LNCAP (cell line): ENCODE data around the gene RAB28.

Experiments used
- TF ChIP-seq, protein P1 (sequence below): fragments of 450-650 bp; IDR thresholded peaks from 2 replicates; pipeline ENCODE4 v1.5.1; 2017; ENCODE audit warnings: mild to moderate bottlenecking

RAB28 gene

DNA sequence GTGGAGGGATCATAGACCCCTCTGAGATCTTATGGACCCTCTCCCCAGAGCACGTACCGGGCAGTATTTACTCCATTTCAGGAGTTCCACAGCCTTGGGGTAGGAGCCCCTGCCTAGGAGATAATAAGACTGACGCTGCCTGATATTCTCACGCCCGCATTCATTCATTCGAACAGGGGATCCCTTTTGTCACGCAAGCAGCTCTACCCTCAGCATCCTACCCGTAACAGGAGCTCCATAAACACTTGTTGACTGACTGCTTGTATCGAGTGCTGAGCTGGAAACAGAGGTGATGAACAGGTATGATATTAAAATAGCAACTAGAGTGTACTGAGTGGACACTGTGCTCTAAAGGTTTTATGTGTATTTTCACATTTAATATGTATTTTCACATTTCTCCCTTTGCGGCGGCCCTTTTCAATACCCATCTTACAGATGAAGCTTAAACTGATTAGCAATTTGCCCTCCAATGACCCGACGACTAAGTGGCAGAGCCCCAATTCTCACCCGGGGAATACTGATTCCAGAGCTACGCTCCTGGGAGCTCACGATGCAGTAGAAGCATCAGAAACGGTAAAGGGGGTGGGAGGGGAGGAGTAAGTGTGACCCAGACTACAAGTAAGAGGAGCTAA lies 888 bp downstream of the RAB28 start:
- TF ChIP-seq, protein P1, sequence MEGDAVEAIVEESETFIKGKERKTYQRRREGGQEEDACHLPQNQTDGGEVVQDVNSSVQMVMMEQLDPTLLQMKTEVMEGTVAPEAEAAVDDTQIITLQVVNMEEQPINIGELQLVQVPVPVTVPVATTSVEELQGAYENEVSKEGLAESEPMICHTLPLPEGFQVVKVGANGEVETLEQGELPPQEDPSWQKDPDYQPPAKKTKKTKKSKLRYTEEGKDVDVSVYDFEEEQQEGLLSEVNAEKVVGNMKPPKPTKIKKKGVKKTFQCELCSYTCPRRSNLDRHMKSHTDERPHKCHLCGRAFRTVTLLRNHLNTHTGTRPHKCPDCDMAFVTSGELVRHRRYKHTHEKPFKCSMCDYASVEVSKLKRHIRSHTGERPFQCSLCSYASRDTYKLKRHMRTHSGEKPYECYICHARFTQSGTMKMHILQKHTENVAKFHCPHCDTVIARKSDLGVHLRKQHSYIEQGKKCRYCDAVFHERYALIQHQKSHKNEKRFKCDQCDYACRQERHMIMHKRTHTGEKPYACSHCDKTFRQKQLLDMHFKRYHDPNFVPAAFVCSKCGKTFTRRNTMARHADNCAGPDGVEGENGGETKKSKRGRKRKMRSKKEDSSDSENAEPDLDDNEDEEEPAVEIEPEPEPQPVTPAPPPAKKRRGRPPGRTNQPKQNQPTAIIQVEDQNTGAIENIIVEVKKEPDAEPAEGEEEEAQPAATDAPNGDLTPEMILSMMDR, result no peak

DNA sequence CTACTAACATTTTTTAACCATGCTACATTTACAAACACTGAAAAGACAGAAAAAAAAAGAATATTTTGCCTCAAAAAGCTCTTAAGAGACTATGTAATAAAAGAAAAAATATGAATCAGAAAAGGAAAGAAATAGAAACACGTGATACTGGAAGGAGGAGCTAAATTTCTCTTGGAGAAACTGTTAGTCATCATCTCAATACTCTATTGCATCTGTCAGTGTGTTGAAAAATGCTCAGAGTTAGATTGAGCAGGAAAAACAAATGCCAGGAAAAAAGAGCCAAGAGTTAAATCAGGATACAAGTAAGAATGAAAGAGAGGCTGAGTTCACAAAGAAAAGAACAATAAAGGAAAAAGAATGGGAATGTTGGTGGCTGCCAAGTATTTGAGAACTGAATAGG lies 2.6 kb downstream of the RAB28 start:
- TF ChIP-seq, protein P1, result no peak

DNA sequence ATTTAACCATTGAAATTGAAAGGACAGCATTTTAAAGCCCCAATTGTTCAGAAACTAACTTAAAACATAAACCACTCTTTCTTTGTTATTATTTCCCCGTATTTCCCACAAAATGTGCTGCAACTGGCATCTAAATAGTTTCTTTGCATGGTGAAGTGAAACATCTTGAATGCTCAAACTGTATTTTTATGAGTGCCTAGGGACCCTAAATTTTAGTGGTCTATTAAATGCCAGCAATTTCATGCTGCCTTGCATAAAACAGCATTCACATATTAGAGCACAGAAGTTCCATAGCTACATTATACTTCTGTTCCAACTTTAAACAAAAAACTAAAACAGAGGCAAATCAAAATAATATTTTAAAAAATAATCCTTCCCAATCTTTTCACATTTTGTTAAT lies 5.4 kb downstream of the RAB28 start:
- TF ChIP-seq, protein P1, result no peak

DNA sequence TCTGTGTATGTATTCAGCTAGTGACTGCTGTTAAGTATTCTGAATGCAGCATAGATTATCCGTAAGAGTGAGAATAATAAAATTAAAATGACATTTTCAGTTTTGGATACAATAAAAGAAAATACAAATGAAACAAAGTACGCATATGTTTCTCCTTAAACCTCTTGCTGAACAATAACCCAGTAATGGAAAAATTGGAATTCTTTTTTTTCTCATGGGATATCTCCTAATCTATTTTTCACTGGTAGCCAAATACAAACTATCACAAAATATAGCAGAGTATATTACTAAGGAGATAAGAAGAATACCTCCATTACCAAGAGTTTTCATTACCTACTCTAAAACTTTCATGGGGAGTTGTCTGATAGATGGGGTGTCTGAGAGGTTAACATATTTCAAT lies 6.0 kb downstream of the RAB28 start:
- TF ChIP-seq, protein P1, result no peak

DNA sequence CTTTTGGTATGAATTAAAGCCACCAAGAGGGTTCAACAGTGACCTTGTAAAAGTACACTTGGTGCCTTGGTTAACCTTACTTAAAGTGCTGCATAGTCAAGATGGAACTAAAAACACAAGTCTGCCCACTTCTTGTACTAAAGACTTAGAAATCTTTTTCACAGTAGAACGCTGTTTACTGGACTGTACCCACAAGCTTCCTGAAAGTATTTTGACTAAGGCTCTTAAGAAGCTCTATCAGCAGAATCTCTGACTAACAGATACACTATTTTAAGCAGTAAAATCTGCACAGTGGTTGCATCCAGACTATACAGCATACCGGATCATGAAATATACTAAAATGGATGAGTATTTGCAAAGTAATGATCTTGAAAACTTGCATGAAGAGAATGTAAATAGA lies 7.2 kb downstream of the RAB28 start:
- TF ChIP-seq, protein P1, result no peak

DNA sequence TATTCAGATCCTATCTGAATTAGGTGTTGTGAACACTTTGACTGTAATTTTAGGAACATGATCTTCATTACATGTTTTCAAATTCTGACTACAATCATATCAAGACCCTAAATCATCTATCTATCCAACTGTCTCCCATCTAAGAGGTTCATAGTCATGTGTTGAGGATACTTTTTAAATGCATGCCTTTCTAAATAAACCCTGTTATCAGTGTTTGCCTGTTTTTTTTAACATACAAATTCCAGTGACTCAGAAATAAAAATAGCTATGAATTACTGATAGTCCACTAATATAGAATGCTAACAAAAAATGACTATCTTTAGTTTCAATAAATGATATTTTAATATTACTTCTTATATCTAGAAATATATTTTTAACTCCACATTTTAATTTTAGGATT lies 8.0 kb downstream of the RAB28 start:
- TF ChIP-seq, protein P1, result no peak

DNA sequence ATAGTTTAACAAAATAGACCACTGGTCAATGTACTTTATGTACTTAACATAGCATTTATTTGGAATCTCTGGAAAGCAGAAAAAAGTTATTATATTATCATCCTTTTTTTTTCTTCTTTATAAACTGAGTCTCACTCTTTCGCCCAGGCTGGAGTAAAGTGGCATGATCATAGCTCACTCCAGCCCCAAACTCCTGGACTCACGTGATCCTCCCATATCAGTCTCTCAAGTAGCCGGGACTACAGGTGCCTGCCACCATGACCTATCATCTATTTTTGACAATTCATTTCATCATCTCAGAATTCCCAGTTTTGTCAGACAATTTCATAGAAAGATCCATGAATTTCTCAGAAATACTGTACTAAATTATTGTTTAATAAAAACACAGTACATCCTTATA lies 12.7 kb downstream of the RAB28 start:
- TF ChIP-seq, protein P1, result no peak

DNA sequence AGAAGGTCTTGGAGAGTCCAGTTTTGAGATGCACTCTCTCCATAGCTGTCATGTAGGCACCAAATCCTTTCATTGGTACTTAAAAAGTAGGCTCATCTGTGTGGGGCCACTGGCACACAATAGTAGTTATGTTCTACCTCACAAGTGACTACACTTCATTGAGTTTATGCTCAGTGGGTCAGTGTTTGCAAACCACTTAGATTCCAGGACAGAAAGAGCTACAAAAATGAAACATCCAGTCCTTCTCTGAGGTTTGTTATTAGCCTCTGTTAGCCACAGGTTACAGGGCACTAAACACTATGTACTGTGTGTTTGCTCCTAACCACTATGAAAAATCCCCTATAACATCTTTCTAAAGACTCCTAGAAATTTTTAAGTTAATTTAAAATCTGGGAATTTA lies 13.8 kb downstream of the RAB28 start:
- TF ChIP-seq, protein P1, result no peak
